K562 (cell line): ENCODE measurements around the gene FOSL1. TPM values are rescaled to one million over a fixed set of nuclear protein-coding genes. Genes with fewer than 3 reads are reported as not detected.

ENCODE experiments used
- ARNT ChIP-seq, 2 experiments: fragments of 450-650 bp; IDR thresholded peaks; 2 replicates each; pipeline ENCODE4 v1.6.1; 2016; ENCODE audit warnings: mild to moderate bottlenecking in 1 of 2
- CBX5 ChIP-seq: IDR thresholded peaks from 2 replicates; pipeline ENCODE4 v1.6.1; 2014; ENCODE audit warnings: low read depth, borderline replicate concordance
- COPS2 ChIP-seq: fragments of 450-650 bp; conservative IDR thresholded peaks from 2 replicates; pipeline ENCODE4 v1.6.1; 2016; ENCODE audit warnings: mild to moderate bottlenecking, moderate library complexity
- FOSL1 ChIP-seq: fragments of 200-800 bp; sonication (Bioruptor generic); conservative IDR thresholded peaks from 2 replicates; pipeline ENCODE4 v1.6.1; 2016; ENCODE audit warnings: missing genetic modification characterization, missing compliant biosample characterization
- GABPB1 ChIP-seq: sonication (generic); formaldehyde crosslinking; IDR thresholded peaks from 2 replicates; pipeline ENCODE4 v1.8.0; 2022; ENCODE audit warnings: mild to moderate bottlenecking, missing genetic modification reagents
- HOXB6 ChIP-seq: fragments of 250-450 bp; sonication (Bioruptor Pico); IDR thresholded peaks from 2 replicates; pipeline ENCODE4 v1.5.1; 2022; ENCODE audit warnings: mild to moderate bottlenecking, borderline replicate concordance
- NCOR1 ChIP-seq: fragments of 450-650 bp; IDR thresholded peaks from 2 replicates; pipeline ENCODE4 v1.6.1; 2016; ENCODE audit warnings: mild to moderate bottlenecking, moderate library complexity
- NUFIP1 ChIP-seq: fragments of 450-650 bp; IDR thresholded peaks from 2 replicates; pipeline ENCODE4 v1.6.1; 2018; ENCODE audit not compliant: partially characterized antibody
- PHB2 ChIP-seq: fragments of 450-650 bp; IDR thresholded peaks from 2 replicates; pipeline ENCODE4 v1.6.1; 2017; ENCODE audit warnings: low read depth
- TAF1 ChIP-seq: IDR thresholded peaks from 2 replicates; pipeline ENCODE4 v1.6.1; 2011; ENCODE audit warnings: mild to moderate bottlenecking, low read length, moderate library complexity; ENCODE audit not compliant: insufficient read depth, control insufficient read depth, severe bottlenecking; ENCODE audit errors: extremely low read depth
- ZZZ3 ChIP-seq: fragments of 450-650 bp; IDR thresholded peaks from 2 replicates; pipeline ENCODE4 v1.6.1; 2016; ENCODE audit warnings: antibody characterized with exemption, mild to moderate bottlenecking, moderate library complexity
- polyA plus RNA-seq, 8 experiments: library from polyadenylated mRNA; depleted of rRNA in 4 of 8; stranded (reverse) in 5 of 8; unstranded in 3 of 8; fragments of >200 nt; fragmentation: Nextera tagmentation in 2 of 8; fragmentation: Illumina TruSeq in 1 of 8; extraction: Ambion mirVana in 2 of 8; extraction: Trizol in 1 of 8; gene quantifications; 2 replicates each; pipeline versions ENCODE4 v1.2.1 to v1.2.3, GENCODE V29; 2011 to 2014; ENCODE audit warnings: inconsistent platforms in 1 of 8, missing spikeins in 1 of 8
- total RNA-seq, 7 experiments: library from RNA; depleted of rRNA in 6 of 7; stranded (reverse); fragments of >200 nt in 6 of 7; fragmentation: Illumina TruSeq in 2 of 7; extraction: Trizol in 2 of 7; gene quantifications; 2 replicates each; pipeline versions ENCODE4 v1.2.1 to v1.2.3, GENCODE V29; 2011 to 2021; ENCODE audit warnings: low replicate concordance in 1 of 7
- TF ChIP-seq, protein P1 (sequence below): fragments of 450-650 bp; formaldehyde crosslinking; IDR thresholded peaks from 2 replicates; pipeline ENCODE4 v1.4.0; 2020; ENCODE audit warnings: mild to moderate bottlenecking, moderate library complexity
- TF ChIP-seq, protein P2 (sequence below): fragments of 250-450 bp; sonication (Bioruptor Pico); IDR thresholded peaks from 2 replicates; pipeline ENCODE4 v1.5.1; 2021; ENCODE audit warnings: mild to moderate bottlenecking
- TF ChIP-seq, protein P3 (sequence below): fragments of 250-450 bp; sonication (Bioruptor Pico); IDR thresholded peaks from 2 replicates; pipeline ENCODE4 v1.9.0; 2021; ENCODE audit warnings: mild to moderate bottlenecking
- TF ChIP-seq, protein P4 (sequence below), 2 experiments: IDR thresholded peaks; 2 replicates each; pipeline ENCODE4 v1.6.1; 2012; ENCODE audit warnings: improper control_type of control experiment in 2 of 2, low read depth in 2 of 2, low read length in 2 of 2, borderline replicate concordance in 1 of 2
- TF ChIP-seq, protein P5 (sequence below): fragments of 150-350 bp; IDR thresholded peaks from 2 replicates; pipeline ENCODE4 v1.6.1; 2014; ENCODE audit warnings: low read depth, mild to moderate bottlenecking, low read length, borderline replicate concordance

Gene FOSL1
- total and polyA plus RNA-seq, 9 of the 15 experiments (the other 6 are each of a cell fraction or from before 2014, with no cell fraction given): 3.5 to 39.6 (median 10.0) TPM

DNA sequence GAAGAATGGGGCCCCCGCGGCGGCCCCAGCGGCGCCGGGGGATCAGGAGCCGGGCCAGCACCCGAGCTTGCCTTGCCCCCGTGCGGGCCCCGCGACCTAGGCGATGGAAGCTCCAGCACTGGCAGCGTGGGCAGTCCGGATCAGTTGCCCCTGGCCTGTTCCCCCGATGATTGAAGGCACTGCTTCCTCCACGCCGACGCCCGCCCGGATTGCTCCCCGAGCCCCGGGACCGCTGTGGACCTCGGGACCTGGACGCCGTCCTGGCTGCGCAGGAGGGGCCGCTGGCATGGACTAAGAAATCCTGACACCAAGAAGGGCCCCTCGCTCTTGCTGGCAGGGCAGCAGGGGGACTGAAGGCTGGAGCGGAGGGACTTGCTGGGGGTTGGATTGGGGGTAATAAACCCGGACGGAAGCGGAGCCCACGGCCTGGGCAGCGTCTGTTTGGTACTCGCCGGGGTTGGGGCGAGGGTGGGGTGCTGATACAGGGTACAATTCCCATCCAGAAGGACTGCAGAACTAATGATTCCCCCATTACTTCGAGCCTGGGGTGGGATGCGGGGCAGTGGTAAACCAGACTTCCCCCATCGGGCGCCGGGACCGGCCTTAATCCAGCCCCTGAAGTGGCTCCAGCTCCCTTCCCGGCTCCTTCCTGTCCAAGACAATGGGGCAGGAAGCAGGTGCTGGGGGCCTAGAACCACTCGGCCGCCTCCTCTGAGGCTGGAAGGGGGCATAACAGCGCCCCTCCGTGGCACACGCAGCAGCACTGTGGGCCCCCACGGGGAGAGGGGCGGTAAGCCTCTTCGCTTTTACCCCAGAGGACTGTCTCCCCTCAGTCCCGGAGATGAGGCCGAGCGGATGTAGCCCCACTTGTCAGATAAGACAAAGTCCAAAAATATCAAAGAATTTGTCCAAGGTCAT, 8.7 kb downstream of the FOSL1 start (continued):
- TF ChIP-seq, protein P1, sequence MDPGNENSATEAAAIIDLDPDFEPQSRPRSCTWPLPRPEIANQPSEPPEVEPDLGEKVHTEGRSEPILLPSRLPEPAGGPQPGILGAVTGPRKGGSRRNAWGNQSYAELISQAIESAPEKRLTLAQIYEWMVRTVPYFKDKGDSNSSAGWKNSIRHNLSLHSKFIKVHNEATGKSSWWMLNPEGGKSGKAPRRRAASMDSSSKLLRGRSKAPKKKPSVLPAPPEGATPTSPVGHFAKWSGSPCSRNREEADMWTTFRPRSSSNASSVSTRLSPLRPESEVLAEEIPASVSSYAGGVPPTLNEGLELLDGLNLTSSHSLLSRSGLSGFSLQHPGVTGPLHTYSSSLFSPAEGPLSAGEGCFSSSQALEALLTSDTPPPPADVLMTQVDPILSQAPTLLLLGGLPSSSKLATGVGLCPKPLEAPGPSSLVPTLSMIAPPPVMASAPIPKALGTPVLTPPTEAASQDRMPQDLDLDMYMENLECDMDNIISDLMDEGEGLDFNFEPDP (CRISPR knock-in tag): no peak
- TF ChIP-seq COPS2: no peak
- TF ChIP-seq, protein P2, sequence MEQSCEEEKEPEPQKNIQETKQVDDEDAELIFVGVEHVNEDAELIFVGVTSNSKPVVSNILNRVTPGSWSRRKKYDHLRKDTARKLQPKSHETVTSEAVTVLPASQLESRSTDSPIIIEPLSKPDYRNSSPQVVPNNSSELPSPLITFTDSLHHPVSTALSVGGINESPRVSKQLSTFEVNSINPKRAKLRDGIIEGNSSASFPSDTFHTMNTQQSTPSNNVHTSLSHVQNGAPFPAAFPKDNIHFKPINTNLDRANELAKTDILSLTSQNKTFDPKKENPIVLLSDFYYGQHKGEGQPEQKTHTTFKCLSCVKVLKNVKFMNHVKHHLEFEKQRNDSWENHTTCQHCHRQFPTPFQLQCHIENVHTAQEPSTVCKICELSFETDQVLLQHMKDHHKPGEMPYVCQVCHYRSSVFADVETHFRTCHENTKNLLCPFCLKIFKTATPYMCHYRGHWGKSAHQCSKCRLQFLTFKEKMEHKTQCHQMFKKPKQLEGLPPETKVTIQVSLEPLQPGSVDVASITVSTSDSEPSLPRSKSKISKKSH (CRISPR knock-in tag): no peak
- TF ChIP-seq, protein P3, sequence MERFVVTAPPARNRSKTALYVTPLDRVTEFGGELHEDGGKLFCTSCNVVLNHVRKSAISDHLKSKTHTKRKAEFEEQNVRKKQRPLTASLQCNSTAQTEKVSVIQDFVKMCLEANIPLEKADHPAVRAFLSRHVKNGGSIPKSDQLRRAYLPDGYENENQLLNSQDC (CRISPR knock-in tag): no peak
- peak; percentile 66; the same call in 1 of the 2 replicates for TF ChIP-seq GABPB1 (CRISPR knock-in tag)
- TF ChIP-seq ZZZ3: no peak
- TF ChIP-seq ARNT (IDR thresholded peaks at IDR 0.05): no peak
- no peak for TF ChIP-seq HOXB6 (CRISPR knock-in tag)
- no peak for TF ChIP-seq PHB2
- TF ChIP-seq FOSL1: no peak
- TF ChIP-seq, protein P4, sequence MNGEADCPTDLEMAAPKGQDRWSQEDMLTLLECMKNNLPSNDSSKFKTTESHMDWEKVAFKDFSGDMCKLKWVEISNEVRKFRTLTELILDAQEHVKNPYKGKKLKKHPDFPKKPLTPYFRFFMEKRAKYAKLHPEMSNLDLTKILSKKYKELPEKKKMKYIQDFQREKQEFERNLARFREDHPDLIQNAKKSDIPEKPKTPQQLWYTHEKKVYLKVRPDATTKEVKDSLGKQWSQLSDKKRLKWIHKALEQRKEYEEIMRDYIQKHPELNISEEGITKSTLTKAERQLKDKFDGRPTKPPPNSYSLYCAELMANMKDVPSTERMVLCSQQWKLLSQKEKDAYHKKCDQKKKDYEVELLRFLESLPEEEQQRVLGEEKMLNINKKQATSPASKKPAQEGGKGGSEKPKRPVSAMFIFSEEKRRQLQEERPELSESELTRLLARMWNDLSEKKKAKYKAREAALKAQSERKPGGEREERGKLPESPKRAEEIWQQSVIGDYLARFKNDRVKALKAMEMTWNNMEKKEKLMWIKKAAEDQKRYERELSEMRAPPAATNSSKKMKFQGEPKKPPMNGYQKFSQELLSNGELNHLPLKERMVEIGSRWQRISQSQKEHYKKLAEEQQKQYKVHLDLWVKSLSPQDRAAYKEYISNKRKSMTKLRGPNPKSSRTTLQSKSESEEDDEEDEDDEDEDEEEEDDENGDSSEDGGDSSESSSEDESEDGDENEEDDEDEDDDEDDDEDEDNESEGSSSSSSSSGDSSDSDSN (IDR thresholded peaks at IDR 0.05; ENCODE audit: borderline replicate concordance in 1 of 2, low read depth in 2 of 2, low read length in 2 of 2): no peak
- TF ChIP-seq NUFIP1: no peak
- peak; percentile 43 for TF ChIP-seq NCOR1
- no peak for TF ChIP-seq CBX5
- peak; percentile 36 for TF ChIP-seq TAF1
- TF ChIP-seq, protein P5, sequence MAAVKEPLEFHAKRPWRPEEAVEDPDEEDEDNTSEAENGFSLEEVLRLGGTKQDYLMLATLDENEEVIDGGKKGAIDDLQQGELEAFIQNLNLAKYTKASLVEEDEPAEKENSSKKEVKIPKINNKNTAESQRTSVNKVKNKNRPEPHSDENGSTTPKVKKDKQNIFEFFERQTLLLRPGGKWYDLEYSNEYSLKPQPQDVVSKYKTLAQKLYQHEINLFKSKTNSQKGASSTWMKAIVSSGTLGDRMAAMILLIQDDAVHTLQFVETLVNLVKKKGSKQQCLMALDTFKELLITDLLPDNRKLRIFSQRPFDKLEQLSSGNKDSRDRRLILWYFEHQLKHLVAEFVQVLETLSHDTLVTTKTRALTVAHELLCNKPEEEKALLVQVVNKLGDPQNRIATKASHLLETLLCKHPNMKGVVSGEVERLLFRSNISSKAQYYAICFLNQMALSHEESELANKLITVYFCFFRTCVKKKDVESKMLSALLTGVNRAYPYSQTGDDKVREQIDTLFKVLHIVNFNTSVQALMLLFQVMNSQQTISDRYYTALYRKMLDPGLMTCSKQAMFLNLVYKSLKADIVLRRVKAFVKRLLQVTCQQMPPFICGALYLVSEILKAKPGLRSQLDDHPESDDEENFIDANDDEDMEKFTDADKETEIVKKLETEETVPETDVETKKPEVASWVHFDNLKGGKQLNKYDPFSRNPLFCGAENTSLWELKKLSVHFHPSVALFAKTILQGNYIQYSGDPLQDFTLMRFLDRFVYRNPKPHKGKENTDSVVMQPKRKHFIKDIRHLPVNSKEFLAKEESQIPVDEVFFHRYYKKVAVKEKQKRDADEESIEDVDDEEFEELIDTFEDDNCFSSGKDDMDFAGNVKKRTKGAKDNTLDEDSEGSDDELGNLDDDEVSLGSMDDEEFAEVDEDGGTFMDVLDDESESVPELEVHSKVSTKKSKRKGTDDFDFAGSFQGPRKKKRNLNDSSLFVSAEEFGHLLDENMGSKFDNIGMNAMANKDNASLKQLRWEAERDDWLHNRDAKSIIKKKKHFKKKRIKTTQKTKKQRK: no peak
